Loucy (cell line): ENCODE results near the gene PDE3B.

Source experiments
- EZH2phosphoT487 ChIP-seq: fragments of 200-600 bp; IDR thresholded peaks from 2 replicates; pipeline ENCODE4 v1.6.1; 2018; ENCODE audit warnings: antibody characterized with exemption, mild to moderate bottlenecking, moderate library complexity, borderline replicate concordance
- TF ChIP-seq, protein P1 (sequence below): fragments of 200-600 bp; sonication (generic); conservative IDR thresholded peaks from 2 replicates; pipeline ENCODE4 v1.5.1; 2014; ENCODE audit warnings: mild to moderate bottlenecking, antibody characterized with exemption, low read length

DNA sequence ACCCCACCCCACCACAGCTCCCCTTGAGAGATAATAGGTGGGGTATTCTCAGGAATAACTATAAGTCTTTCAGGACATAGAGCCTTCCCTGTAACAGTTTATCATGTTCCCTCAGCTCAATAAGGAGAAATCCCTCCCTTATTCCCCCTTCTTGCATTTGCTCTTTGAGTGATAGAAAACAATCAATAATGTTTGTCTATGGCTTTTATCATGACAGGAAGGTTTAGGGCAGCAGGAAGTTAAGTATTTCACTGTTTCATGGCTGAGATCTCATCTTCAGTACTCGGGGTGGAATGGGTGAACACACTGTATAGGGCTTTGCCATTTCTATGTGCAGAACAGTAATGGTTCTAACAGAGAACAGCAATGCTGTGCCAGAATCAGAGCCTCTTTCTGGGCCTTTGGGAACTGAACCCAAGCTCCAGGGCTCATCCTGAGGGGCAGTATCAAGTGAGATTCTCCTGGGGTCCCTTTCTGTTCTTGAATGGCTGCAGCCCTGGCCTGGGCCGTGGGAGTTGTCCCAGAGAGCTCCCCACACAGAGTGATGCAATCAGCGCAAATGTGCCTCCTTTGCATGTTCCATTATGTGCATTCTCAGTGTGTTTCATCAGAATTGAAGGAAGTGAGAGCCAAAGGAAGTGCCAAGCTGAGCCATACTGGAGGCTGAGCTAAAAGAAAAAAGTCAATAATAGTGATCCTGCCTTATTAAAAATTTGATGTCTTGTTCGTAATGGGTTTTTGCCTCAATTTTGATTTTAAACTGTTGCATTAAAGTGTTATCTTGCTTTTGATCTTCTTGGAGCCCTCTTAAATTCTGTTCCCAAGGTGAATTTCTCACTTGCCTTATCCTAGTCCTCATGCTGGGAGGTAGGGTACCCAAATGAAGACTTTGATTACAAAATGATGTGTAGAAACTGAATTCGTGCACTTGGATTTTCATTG is 251.3 kb downstream of the PDE3B start:
- TF ChIP-seq, protein P1, sequence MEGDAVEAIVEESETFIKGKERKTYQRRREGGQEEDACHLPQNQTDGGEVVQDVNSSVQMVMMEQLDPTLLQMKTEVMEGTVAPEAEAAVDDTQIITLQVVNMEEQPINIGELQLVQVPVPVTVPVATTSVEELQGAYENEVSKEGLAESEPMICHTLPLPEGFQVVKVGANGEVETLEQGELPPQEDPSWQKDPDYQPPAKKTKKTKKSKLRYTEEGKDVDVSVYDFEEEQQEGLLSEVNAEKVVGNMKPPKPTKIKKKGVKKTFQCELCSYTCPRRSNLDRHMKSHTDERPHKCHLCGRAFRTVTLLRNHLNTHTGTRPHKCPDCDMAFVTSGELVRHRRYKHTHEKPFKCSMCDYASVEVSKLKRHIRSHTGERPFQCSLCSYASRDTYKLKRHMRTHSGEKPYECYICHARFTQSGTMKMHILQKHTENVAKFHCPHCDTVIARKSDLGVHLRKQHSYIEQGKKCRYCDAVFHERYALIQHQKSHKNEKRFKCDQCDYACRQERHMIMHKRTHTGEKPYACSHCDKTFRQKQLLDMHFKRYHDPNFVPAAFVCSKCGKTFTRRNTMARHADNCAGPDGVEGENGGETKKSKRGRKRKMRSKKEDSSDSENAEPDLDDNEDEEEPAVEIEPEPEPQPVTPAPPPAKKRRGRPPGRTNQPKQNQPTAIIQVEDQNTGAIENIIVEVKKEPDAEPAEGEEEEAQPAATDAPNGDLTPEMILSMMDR, result no peak
- no peak for TF ChIP-seq EZH2phosphoT487
